SK-N-SH treated with all-trans-retinoic acid at 6 μM for 48 hours (cell line): ENCODE results near the gene MVB12B.

Experiments used
- ATAC-seq: fragments of 200-7000 bp; cut with Tn5 transposase; 3 replicates; pipeline ENCODE4 v1.9.1; 2020; ENCODE audit warnings: mild to moderate bottlenecking, moderate library complexity
- ARNTL ChIP-seq: fragments of 450-650 bp; formaldehyde crosslinking; IDR thresholded peaks from 2 replicates; pipeline ENCODE4 v1.5.0; 2020; ENCODE audit warnings: low read depth, mild to moderate bottlenecking, moderate library complexity, borderline replicate concordance
- BACH2 ChIP-seq: fragments of 250-450 bp; sonication (Bioruptor Pico); IDR thresholded peaks from 2 replicates; pipeline ENCODE4 v1.9.0; 2021; ENCODE audit warnings: mild to moderate bottlenecking, borderline replicate concordance
- CREB5 ChIP-seq: fragments of 250-450 bp; sonication (Bioruptor Pico); IDR thresholded peaks from 2 replicates; pipeline ENCODE4 v1.5.1; 2020; ENCODE audit warnings: low read depth, mild to moderate bottlenecking, moderate library complexity
- CSDC2 ChIP-seq: fragments of 250-450 bp; sonication (Bioruptor Pico); IDR thresholded peaks from 2 replicates; pipeline ENCODE4 v1.5.0; 2020; ENCODE audit warnings: mild to moderate bottlenecking, moderate library complexity
- CSRNP3 ChIP-seq: fragments of 250-450 bp; sonication (Bioruptor Pico); IDR thresholded peaks from 2 replicates; pipeline ENCODE4 v1.5.1; 2021; ENCODE audit warnings: mild to moderate bottlenecking, moderate library complexity
- ESRRG ChIP-seq: fragments of 250-450 bp; sonication (Bioruptor Pico); IDR thresholded peaks from 2 replicates; pipeline ENCODE4 v1.6.1; 2021; ENCODE audit warnings: mild to moderate bottlenecking
- GLIS3 ChIP-seq: fragments of 250-450 bp; sonication (Bioruptor Pico); IDR thresholded peaks from 2 replicates; pipeline ENCODE4 v1.5.0; 2020; ENCODE audit warnings: mild to moderate bottlenecking, moderate library complexity
- ISL1 ChIP-seq: fragments of 250-450 bp; sonication (Bioruptor Pico); IDR thresholded peaks from 2 replicates; pipeline ENCODE4 v2.1.2; 2022; ENCODE audit warnings: mild to moderate bottlenecking, moderate library complexity
- OSR1 ChIP-seq: fragments of 250-450 bp; sonication (Bioruptor Pico); IDR thresholded peaks from 2 replicates; pipeline ENCODE4 v1.8.0; 2022; ENCODE audit warnings: moderate library complexity, mild to moderate bottlenecking, inconsistent platforms
- PATZ1 ChIP-seq: fragments of 250-450 bp; sonication (Bioruptor Pico); IDR thresholded peaks from 2 replicates; pipeline ENCODE4 v1.8.0; 2020; ENCODE audit warnings: mild to moderate bottlenecking, moderate library complexity, borderline replicate concordance
- PPARA ChIP-seq: fragments of 250-450 bp; sonication (Bioruptor Pico); IDR thresholded peaks from 2 replicates; pipeline ENCODE4 v1.5.0; 2020; ENCODE audit warnings: mild to moderate bottlenecking, borderline replicate concordance
- RARB ChIP-seq: fragments of 250-450 bp; sonication (Bioruptor Pico); IDR thresholded peaks from 2 replicates; pipeline ENCODE4 v1.8.0; 2021; ENCODE audit warnings: mild to moderate bottlenecking, moderate library complexity
- SNAI2 ChIP-seq: fragments of 250-450 bp; sonication (Bioruptor Pico); IDR thresholded peaks from 2 replicates; pipeline ENCODE4 v1.5.0; 2020; ENCODE audit warnings: mild to moderate bottlenecking, moderate library complexity
- TCF4 ChIP-seq: fragments of 250-450 bp; sonication (Bioruptor Pico); IDR thresholded peaks from 2 replicates; pipeline ENCODE4 v1.8.0; 2021; ENCODE audit warnings: mild to moderate bottlenecking, moderate library complexity, borderline replicate concordance
- TOX ChIP-seq: fragments of 250-450 bp; sonication (Bioruptor Pico); IDR thresholded peaks from 2 replicates; pipeline ENCODE4 v1.8.0; 2021; ENCODE audit warnings: mild to moderate bottlenecking, moderate library complexity, borderline replicate concordance
- ZC3H10 ChIP-seq: fragments of 250-450 bp; sonication (Bioruptor Pico); IDR thresholded peaks from 2 replicates; pipeline ENCODE4 v1.5.1; 2021; ENCODE audit warnings: mild to moderate bottlenecking, moderate library complexity
- ZFP3 ChIP-seq: fragments of 250-450 bp; sonication (Bioruptor Pico); IDR thresholded peaks from 2 replicates; pipeline ENCODE4 v1.5.0; 2020; ENCODE audit warnings: mild to moderate bottlenecking, moderate library complexity
- ZFP30 ChIP-seq: fragments of 450-650 bp; formaldehyde crosslinking; IDR thresholded peaks from 2 replicates; pipeline ENCODE4 v1.5.0; 2022; ENCODE audit warnings: mild to moderate bottlenecking, moderate library complexity
- ZNF565 ChIP-seq: fragments of 450-650 bp; formaldehyde crosslinking; conservative IDR thresholded peaks from 2 replicates; pipeline ENCODE4 v1.5.0; 2020; ENCODE audit warnings: low read depth, mild to moderate bottlenecking, moderate library complexity
- ZNF70 ChIP-seq: fragments of 450-650 bp; formaldehyde crosslinking; IDR thresholded peaks from 2 replicates; pipeline ENCODE4 v1.5.0; 2020; ENCODE audit warnings: mild to moderate bottlenecking, moderate library complexity
- ZNF8 ChIP-seq: fragments of 450-650 bp; formaldehyde crosslinking; IDR thresholded peaks from 2 replicates; pipeline ENCODE4 v1.5.0; 2020; ENCODE audit warnings: mild to moderate bottlenecking, moderate library complexity
- TF ChIP-seq, protein P1 (sequence below): fragments of 250-450 bp; sonication (Bioruptor Pico); IDR thresholded peaks from 2 replicates; pipeline ENCODE4 v1.5.0; 2020; ENCODE audit warnings: mild to moderate bottlenecking, moderate library complexity

The MVB12B gene

GRCh38 chr9:126337729-126338372 is 11.2 kb downstream of the MVB12B start:
- no peak for TF ChIP-seq ZNF565
- TF ChIP-seq TCF4 (CRISPR knock-in tag): no peak
- no peak for TF ChIP-seq ISL1 (CRISPR knock-in tag)
- no peak for TF ChIP-seq ZC3H10
- no peak for ATAC-seq

- ATAC-seq: no peak
- TF ChIP-seq ZNF565: no peak
Measured at GRCh38 chr9:126338945-126339344, 12.3 kb downstream of the MVB12B start.

GRCh38 chr9:126341426-126341825 is 14.8 kb downstream of the MVB12B start:
- no peak for ATAC-seq

GRCh38 chr9:126341902-126342301 is 15.3 kb downstream of the MVB12B start:
- no peak for ATAC-seq
- no peak for TF ChIP-seq ZFP30 (CRISPR knock-in tag)

More at GRCh38 chr9:126341426-126341825, 14.8 kb downstream of the MVB12B start:
- TF ChIP-seq CSDC2 (no peak), TCF4 (CRISPR knock-in tag) (no peak), ZC3H10 (no peak), TOX (no peak), SNAI2 (CRISPR knock-in tag) (no peak), ZFP30 (CRISPR knock-in tag) (no peak), ISL1 (CRISPR knock-in tag) (no peak), RARB (CRISPR knock-in tag) (no peak), CSRNP3 (no peak), ZNF70 (CRISPR knock-in tag) (no peak), ZNF8 (CRISPR knock-in tag) (no peak), ZNF565 (no peak), ARNTL (CRISPR knock-in tag) (no peak), OSR1 (CRISPR knock-in tag) (no peak), PATZ1 (CRISPR knock-in tag) (no peak), ESRRG (CRISPR knock-in tag) (no peak), BACH2 (no peak), ZFP3 (no peak), GLIS3 (CRISPR knock-in tag) (no peak)
- TF ChIP-seq, protein P1, sequence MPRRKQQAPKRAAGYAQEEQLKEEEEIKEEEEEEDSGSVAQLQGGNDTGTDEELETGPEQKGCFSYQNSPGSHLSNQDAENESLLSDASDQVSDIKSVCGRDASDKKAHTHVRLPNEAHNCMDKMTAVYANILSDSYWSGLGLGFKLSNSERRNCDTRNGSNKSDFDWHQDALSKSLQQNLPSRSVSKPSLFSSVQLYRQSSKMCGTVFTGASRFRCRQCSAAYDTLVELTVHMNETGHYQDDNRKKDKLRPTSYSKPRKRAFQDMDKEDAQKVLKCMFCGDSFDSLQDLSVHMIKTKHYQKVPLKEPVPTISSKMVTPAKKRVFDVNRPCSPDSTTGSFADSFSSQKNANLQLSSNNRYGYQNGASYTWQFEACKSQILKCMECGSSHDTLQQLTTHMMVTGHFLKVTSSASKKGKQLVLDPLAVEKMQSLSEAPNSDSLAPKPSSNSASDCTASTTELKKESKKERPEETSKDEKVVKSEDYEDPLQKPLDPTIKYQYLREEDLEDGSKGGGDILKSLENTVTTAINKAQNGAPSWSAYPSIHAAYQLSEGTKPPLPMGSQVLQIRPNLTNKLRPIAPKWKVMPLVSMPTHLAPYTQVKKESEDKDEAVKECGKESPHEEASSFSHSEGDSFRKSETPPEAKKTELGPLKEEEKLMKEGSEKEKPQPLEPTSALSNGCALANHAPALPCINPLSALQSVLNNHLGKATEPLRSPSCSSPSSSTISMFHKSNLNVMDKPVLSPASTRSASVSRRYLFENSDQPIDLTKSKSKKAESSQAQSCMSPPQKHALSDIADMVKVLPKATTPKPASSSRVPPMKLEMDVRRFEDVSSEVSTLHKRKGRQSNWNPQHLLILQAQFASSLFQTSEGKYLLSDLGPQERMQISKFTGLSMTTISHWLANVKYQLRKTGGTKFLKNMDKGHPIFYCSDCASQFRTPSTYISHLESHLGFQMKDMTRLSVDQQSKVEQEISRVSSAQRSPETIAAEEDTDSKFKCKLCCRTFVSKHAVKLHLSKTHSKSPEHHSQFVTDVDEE (CRISPR knock-in tag): no peak

DNA sequence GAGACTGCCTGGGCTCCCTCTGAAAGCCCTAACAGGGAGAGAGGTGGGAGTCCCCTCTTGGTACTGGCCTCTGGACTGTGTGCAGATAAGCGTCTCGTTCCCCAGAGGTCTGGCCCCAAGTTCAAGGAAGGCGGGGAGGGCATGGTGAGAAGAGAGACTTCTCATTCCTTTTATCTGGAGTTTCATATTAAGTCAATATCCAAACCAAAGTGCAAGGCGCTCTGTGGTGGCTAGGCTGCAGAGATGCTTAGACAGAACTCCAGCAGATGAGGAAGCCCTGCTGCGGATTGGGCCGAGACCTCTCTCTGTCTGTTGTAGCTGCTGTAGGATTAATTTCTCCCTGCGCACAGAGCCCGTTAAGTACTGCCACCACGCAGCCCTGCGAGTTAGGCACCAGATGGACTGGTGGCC is 16.0 kb downstream of the MVB12B start:
- no peak for TF ChIP-seq ZNF70 (CRISPR knock-in tag)
- no peak for TF ChIP-seq ZFP3
- no peak for TF ChIP-seq ISL1 (CRISPR knock-in tag)
- no peak for TF ChIP-seq PATZ1 (CRISPR knock-in tag)
- no peak for TF ChIP-seq ZNF565
- TF ChIP-seq CREB5 (CRISPR knock-in tag): no peak
- TF ChIP-seq ZFP30 (CRISPR knock-in tag): no peak
- no peak for TF ChIP-seq GLIS3 (CRISPR knock-in tag)
- no peak for TF ChIP-seq ESRRG (CRISPR knock-in tag)
- TF ChIP-seq TOX: no peak
- TF ChIP-seq BACH2: no peak
- TF ChIP-seq PPARA (CRISPR knock-in tag): no peak
- TF ChIP-seq CSDC2: no peak
- TF ChIP-seq CSRNP3: no peak
- TF ChIP-seq OSR1 (CRISPR knock-in tag): no peak
- ATAC-seq: no peak
